Smooth muscle cell (in vitro differentiated cells): ENCODE data around the gene IL34. TPM values are rescaled to one million over a fixed set of nuclear protein-coding genes. Genes with fewer than 3 reads are reported as not detected.
A peak's percentile ranks its signal among the peaks of the same experiment; 100 is the strongest.

Experiments
- DNase-seq: peaks from one replicate; lab custom pipeline; 2025; ENCODE audit not compliant: unreplicated experiment; lab: John Stamatoyannopoulos, UW
- H2AFZ ChIP-seq: fragments of 200-600 bp; sonication (generic); 2 replicates; pipeline ENCODE4 v1.6.0; 2016; ENCODE audit warnings: antibody characterized with exemption, low read depth, mild to moderate bottlenecking
- H3F3A ChIP-seq: fragments of 200-600 bp; sonication (generic); 2 replicates; pipeline ENCODE4 v1.6.0; 2017; ENCODE audit warnings: antibody characterized with exemption, low read depth
- H3K27ac ChIP-seq: fragments of 200-600 bp; sonication (generic); 2 replicates; pipeline ENCODE4 v1.5.1; 2016; ENCODE audit warnings: low read depth, mild to moderate bottlenecking
- H3K27me3 ChIP-seq: fragments of 200-600 bp; sonication (generic); 2 replicates; pipeline ENCODE4 v1.6.1; 2016; ENCODE audit warnings: low read depth, mild to moderate bottlenecking
- H3K36me3 ChIP-seq: fragments of 200-600 bp; sonication (generic); 2 replicates; pipeline ENCODE4 v1.5.1; 2016; ENCODE audit warnings: low read depth
- H3K4me1 ChIP-seq: fragments of 200-600 bp; sonication (generic); 2 replicates; pipeline ENCODE4 v1.5.1; 2016; ENCODE audit warnings: low read depth
- H3K4me2 ChIP-seq: fragments of 200-600 bp; sonication (generic); 2 replicates; pipeline ENCODE4 v1.6.0; 2016; ENCODE audit warnings: mild to moderate bottlenecking
- H3K4me3 ChIP-seq: fragments of 200-600 bp; sonication (generic); 2 replicates; pipeline ENCODE4 v1.5.1; 2016; ENCODE audit warnings: mild to moderate bottlenecking
- H3K79me2 ChIP-seq: fragments of 200-600 bp; sonication (generic); 2 replicates; pipeline ENCODE4 v1.6.0; 2016; ENCODE audit warnings: low read depth, mild to moderate bottlenecking
- H3K9ac ChIP-seq: fragments of 200-600 bp; sonication (generic); 2 replicates; pipeline ENCODE4 v1.6.0; 2016; ENCODE audit warnings: low read depth
- H3K9me3 ChIP-seq: fragments of 200-600 bp; sonication (generic); replicated peaks from 2 replicates; pipeline ENCODE4 v1.5.1; 2016; ENCODE audit warnings: low read depth
- H4K20me1 ChIP-seq: fragments of 200-600 bp; sonication (generic); 2 replicates; pipeline ENCODE4 v1.6.0; 2016; ENCODE audit warnings: low read depth
- CTCF ChIP-seq: fragments of 200-600 bp; sonication (generic); IDR thresholded peaks from 2 replicates; pipeline ENCODE4 v1.5.1; 2017; ENCODE audit warnings: borderline replicate concordance, mild to moderate bottlenecking, antibody characterized with exemption; ENCODE audit not compliant: insufficient read depth, poor library complexity, severe bottlenecking
- WGBS: methylation state at CpG from one replicate; pipeline ENCODE4 v1.1.7; 2016; ENCODE audit warnings: low lambda C conversion rate; 5-methylcytosine and 5-hydroxymethylcytosine counted together
- polyA plus RNA-seq: library from polyadenylated mRNA; unstranded; fragments of >200 nt; fragmentation: Nextera tagmentation; extraction: Ambion mirVana; gene quantifications from 2 replicates; pipeline ENCODE4 v1.2.1, GENCODE V29; 2016
- total RNA-seq: library from RNA; depleted of rRNA; stranded (reverse); fragments of >200 nt; gene quantifications from 2 replicates; pipeline ENCODE4 v1.2.3, GENCODE V29; 2014

The IL34 gene
- total and polyA plus RNA-seq, 2 experiments from 2014 or later, result 0.49 TPM; not detected in 1

- peaks cover 13% of the 10 kb centered on the region for H3K4me1 ChIP-seq
- no peak overlapping the region for H3K4me3 ChIP-seq
- H4K20me1 ChIP-seq, result no peaks in the 10 kb centered on the region
- no peak for TF ChIP-seq CTCF
- no peak for DNase-seq
- H3K36me3 ChIP-seq, result no peaks in the 10 kb centered on the region
- no peaks in the 10 kb centered on the region for H3K9me3 ChIP-seq
- no peaks in the 10 kb centered on the region for H3K27me3 ChIP-seq
- 69% methylated on average over 14 of the region's 14 CpGs for WGBS
- H3F3A ChIP-seq, result peaks cover 8% of the 10 kb centered on the region
- peak overlapping the region; percentile 33 for H3K4me2 ChIP-seq
- no peaks in the 10 kb centered on the region for H3K79me2 ChIP-seq
- H2AFZ ChIP-seq, result no peak overlapping the region
- peak overlapping the region; percentile 11 for H3K9ac ChIP-seq
- peak overlapping the region; percentile 74 for H3K27ac ChIP-seq
Observed at GRCh38 chr16:70697594-70698170, 51.3 kb downstream of the IL34 start.

- Histone ChIP-seq H3K79me2 (no peaks in the 10 kb centered on the region), H3K4me3 (no peak overlapping the region), H3K27me3 (no peaks in the 10 kb centered on the region), H3K4me2 (no peak overlapping the region), H3F3A (peaks cover 4% of the 10 kb centered on the region), H3K4me1 (peaks cover 17% of the 10 kb centered on the region), H3K36me3 (no peaks in the 10 kb centered on the region), H2AFZ (no peak overlapping the region), H3K9ac (no peak overlapping the region), H3K27ac (no peak overlapping the region), H4K20me1 (no peaks in the 10 kb centered on the region), H3K9me3 (no peaks in the 10 kb centered on the region)
- WGBS, result 88% methylated on average over 9 of the region's 10 CpGs
- no peak for TF ChIP-seq CTCF
- no peak for DNase-seq
Observed at GRCh38 chr16:70698901-70699300, 52.5 kb downstream of the IL34 start.

GRCh38 chr16:70699696-70700095 lies 53.3 kb downstream of the IL34 start:
- no peaks in the 10 kb centered on the region for H3K36me3 ChIP-seq
- no peaks in the 10 kb centered on the region for H3K9me3 ChIP-seq
- peaks cover 9% of the 10 kb centered on the region for H3F3A ChIP-seq
- H3K4me2 ChIP-seq, result peak overlapping the region; percentile 40
- TF ChIP-seq CTCF, result no peak
- H3K27ac ChIP-seq, result no peak overlapping the region
- H4K20me1 ChIP-seq, result no peaks in the 10 kb centered on the region
- 96% methylated on average over 17 of the region's 17 CpGs for WGBS
- no peak for DNase-seq
- H3K4me3 ChIP-seq, result no peak overlapping the region
- H2AFZ ChIP-seq, result no peak overlapping the region
- H3K79me2 ChIP-seq, result no peaks in the 10 kb centered on the region
- no peak overlapping the region for H3K9ac ChIP-seq
- H3K27me3 ChIP-seq, result no peaks in the 10 kb centered on the region
- peaks cover 13% of the 10 kb centered on the region for H3K4me1 ChIP-seq
